NCI-H2196 (cell line): ENCODE results near the gene ZIC2.

Experiments
- DNase-seq: peaks from one replicate; lab custom pipeline; 2025; ENCODE audit not compliant: unreplicated experiment; lab: John Stamatoyannopoulos, UW

ZIC2 gene

DNA sequence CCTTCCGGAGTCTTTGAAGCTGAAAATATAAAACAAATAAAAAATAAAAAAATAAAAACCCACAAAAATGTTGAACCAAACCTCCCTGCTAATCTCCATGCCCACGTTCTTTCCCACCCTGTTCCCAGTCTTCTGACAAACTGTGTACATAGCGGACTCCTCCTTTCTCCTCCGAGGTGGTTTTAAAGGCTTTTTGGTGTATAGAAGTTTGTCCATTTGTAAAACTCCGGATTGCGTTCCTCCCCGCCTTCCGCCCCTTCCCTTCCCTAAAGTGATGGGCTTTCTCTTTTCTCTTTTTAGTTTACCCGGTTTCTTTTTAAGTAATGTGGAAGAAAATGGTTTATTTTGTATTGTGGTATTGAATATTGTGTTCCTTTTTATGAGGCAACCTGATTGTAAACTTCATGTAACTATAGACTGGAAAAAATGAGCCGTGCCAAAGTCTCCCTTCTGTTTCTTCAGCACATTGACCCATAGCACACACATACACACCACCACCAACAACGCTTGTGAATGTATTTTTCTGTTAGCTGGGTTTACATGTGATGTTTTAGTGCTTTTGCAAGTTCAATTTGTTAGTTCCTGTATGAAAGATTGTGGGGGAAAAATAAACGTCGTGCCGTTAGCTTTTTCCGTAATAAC lies 4.4 kb downstream of the ZIC2 start:
- DNase-seq, result no peak

DNA sequence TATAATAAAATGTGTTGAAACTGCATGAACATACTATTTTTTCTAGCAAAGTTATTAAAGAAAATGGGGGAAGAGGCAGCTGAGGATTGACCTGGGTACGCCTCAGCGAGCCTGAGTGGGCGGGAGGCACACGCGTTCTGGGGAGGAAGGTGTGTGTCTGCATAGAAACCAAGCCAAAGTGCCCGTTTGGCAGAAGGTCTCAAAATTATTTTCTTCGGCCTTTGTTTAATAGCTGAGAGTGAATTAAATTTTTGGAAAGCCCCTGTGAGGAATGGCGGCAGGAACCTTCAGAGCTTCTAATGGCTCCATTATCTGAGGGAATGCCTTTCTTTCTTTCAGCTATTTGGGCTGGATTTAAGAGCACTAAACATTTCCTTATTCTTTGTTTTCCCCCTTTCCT lies 5.2 kb downstream of the ZIC2 start:
- no peak for DNase-seq

DNA sequence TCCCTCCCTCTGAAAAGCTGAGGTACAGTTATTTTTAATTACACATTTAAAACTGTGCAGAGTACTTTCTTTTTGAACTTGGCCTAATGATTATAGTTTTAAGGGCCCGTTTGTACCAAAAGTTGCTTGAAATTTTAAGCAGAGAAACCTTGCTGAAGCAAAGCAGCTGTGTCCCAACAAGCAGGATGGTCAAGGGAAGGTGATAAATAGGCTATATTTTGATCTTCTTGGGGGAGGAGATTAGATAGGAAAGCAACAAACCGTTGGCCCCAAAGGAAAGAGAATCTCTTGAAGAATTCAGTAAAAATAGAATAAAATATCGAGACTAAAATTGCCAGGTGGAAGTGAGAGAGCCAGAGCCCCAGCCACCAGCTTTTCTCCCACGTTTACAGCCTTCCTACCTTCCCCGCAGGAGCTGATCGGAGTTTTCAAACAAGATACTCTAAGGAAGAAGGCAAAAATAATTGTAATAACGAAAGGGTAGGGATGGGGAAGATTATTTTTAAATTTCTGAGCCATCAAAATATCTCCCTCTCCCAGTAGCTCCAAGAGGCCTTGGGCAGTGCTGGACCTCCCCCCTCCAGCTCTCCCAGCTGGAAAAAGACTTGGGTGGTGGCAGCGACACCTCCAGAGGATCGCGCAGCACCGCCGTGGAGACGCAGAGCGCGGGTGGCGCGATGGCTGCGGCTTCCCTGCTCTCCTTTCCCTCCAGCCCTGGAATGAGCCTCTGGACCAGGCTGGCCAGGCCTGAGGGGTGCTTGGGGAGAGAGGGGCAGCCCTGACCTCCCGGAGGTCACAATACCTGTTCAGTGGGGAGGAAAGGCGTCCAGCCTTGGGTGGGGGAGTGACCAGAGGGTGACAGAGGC lies 5.8 kb downstream of the ZIC2 start:
- no peak for DNase-seq

DNA sequence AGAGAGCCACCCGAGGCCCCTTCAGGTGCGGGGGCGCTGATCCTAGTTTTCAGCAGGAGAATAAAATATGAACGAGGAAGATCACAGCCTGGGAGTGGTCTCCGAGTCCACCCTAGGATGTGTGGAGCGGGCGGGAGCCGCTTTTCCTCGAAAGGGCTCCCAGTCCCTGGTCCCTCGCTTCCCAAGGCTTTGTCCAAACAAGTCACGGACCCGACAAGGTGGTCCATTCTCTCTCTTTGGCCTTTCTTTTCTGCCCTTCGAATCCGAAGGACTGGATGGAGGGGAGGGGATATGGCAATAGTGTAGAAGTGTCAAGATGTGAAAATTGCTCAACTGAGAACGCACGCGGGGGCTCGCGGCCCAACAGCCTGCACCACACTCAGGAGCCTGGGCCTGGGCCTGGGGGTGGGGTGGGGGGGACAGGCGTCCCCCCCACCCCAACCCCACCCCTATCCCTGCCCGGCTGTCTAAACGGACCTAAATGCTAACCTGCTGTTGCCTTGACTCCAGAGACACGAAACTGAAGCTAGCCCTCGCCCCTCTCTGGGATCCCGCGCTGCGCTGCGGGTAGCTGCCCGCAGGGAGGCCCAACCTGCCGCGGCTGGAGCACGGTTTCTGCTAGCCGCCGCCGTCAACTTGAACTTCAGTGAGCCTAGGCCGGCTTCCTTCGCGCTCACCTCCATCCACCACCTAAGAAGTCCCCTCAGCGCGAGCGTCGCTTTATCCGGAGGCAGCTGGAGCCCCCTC lies 7.1 kb downstream of the ZIC2 start:
- no peak for DNase-seq

DNA sequence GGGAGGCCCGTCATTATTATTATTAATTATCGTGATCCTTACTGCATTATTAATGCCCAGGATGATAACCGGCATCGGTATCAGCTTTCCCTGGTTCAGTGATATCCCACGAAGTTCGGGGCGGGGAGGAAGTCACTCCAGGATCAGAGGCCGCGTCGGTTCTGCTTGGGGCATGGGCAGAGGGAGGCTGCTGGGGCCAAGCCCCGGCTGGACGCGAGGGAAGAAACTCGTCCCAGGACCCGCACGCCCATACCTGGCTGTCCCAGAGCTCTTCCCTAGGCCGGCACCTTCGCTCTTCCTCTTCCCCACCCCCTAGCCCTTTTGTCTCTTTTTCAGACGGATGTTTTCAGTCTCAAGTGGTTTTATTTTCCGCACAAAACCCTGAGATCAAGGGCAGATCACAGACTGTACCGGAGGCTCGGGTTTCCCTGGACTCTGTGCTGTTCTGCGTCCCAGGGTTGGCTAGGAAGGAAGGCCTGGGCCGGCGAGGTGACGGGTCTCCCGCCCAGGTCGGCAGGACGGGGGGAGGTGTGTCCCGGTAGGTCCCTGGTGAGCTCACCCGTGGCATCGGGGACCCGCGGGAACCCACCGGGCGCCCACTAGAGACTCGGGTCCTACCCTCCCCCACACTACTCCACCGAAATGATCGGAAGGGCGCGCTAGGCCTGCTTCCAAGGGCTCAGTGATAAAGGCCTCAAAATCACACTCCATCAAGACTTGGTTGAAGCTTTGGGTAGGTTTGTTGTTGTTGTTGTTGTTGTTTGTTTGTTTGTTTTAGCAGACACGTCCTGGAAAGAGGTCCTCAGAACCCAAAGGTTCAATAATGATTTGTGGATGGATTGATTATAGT lies 7.9 kb downstream of the ZIC2 start:
- DNase-seq, result no peak

DNA sequence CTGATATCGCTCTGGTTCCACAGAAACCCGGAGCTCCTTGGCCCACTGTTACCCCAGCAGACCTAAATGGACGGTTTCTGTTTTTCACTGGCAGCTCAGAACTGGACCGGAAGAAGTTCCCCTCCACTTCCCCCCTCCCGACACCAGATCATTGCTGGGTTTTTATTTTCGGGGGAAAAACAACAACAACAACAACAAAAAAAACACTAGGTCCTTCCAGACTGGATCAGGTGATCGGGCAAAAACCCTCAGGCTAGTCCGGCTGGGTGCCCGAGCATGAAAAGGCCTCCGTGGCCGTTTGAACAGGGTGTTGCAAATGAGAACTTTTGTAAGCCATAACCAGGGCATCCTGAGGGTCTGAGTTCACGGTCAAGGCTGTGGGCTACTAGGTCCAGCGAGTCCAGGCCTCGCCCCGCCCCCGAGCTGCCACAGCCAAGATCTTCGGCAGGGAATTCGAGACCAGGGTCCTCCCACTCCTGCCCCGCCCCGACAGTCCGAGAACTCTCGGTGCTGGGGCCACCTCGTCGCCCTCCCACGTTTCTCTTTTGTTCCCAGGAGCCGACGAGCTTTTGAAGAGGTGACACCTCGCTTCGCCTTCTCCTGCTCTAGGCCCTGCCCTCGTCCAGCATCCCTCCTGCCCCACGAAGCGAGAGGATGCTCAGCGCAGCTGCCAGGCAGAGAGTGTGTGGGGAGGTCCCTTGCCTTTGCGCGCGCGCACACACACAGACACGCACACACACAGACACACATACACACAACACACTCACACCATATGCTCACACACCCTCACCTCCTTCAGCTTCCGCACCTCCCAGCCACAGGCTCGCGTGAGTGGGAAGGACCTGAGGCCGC lies 8.8 kb downstream of the ZIC2 start:
- no peak for DNase-seq

DNA sequence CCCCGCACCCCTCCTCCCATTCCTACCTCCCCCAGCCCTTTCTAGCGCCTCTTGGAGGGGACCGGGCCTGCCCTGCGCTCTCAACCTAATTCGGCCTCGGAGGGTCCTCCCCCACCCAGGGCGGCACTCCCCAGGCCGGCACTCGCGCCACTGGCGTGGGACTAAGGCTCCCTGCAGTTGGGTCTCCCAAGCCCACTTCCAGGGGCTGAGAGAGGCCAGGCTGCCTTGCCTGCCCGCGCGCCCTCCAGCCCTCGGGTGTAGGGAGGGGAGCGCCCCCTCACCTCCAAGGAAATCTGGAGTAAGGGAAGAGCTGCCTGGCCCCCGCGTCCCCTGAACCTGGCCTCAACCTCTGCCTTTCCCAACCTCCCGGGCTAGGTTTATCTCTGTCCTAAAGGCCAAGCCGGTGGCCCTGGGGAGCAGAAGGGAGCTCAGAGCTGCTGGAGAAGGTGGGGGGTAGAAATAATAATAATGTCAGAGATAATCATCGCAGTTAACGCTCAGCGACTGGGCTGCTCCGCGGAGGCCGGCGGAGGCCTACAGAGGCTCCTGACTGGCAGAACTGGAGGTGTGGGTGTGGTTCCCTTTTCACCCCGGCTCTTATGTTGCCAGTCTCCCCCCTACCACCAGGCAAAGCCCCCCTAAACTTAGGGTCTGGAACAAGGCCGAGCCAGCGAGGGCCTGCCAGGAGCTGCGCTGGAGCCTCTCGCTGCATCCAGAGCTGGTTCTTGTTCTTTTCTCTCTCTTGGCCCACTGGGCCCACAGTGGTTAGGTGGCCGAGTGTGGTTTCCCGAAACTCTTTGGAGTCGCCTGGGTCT lies 9.6 kb downstream of the ZIC2 start:
- no peak for DNase-seq

DNA sequence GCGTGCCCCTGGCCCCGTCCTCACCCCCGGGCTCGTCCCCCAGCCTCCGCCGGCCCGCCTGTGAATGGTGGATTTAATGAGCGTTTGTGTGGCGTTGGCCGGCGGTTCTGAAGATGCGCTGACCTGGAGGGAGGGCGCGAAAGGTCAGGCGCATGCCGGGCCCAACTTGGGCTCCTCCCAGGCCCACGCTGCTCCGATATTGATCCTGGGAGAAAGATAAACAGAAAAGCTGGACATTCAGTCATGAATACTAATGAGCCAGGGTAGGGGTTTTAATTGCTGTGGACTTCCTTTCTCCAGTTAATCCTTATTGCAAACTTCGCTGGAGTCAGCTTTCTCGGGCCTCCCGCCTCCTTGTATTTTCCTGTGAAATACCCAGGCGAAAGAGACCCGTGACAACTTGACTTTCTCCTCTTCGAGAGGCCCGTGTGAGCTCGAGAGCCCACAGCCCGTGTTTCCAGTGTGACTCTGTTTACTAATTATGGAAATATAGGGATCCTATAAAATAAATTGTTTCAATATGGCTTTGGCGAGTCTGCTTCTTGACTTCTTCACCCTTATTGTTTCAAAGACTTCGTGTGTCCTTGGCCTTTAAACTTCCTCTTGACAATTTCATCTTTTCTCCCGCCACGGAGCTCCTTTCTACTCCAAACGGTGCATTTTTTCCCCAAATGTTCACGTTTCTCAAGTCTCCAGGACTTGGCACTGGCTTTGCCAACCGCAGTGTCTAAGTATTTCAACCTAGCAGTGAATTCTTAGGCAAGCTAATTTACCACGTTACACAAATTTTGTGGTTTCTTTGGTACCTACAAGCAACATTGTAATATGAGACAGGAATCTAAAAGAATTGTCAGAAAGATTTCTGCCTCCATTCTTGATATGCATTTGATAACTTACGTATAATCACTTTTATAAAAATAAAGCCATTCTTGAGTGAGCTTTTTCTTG lies 10.5 kb downstream of the ZIC2 start:
- no peak for DNase-seq

DNA sequence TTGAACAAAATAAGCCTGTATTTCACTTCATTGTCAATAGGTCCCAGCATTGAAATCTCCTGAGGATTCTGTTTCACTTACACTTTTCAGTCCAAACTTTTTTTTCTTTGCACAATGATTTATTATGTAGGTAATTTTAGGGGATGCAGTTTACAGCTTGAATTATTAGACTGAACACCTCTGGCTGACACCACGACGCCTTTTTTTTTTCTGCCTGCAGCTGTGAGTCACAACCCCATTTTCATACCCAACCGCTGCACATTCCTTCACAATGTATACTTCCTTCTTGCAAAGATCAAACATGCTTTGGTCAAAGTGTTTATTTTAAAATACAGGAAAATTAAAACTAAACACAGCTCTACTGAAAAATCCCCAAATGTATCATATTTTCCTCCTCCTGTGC lies 11.4 kb downstream of the ZIC2 start:
- no peak for DNase-seq

DNA sequence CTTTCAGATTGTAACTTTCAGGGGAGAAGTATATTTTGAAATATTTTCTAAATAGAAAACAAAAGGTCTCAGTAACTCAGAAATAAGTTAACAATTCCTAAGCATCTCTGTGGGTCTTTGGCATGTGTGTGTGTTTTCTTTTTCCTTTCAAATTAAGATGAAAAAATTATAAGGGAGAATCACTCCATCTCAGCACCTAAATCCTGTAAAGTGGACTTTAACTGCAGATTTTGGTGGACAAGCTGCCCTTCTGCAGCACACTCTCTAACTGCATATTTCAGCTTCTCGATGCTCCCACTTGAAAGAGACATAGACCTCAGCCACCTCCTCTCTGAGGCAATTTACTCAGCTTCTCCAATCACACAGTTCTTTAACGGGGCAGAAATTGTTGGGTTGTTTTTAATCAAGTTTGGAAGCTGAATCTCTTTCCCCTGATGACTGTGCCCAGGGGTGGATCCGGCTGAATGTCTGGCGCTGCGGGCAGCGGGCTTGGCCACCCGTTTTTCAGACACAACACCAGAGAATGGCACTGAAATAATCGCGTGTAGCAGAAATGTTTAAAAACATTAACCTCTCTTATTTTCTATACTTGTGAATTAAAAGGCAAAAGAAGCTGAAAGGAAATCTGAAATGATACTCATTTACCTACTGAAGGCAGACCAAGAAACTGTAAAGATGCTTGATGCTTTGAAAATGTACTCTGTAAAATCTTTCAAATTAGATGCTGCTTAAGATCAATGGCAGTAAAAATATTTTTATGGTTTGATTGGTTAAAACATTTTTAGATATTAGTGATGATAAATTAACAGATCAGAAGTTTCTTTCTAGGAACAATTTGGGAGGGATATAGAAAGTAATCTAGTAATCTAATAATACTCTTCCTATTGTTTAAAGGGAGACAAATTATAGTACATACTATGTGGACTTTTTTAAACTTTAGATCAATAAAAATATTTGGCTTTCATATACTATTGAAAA lies 12.4 kb downstream of the ZIC2 start:
- no peak for DNase-seq

DNA sequence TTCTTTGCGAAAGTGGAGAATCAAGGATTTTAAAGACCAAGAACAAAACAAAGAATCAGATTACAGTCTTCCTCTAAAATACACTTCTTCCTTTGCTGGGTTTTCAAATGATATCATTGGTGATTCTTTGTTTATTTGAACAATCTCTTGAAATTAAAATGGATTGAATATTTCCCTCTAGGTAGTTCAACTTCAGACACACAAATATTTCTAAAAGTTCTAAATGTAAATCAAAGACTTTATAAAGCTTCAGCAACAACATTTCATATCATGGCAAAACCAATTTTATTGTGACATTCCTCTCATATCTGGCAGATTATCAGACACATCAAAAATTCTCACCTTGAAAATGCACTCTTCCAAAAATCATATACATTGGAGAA lies 13.0 kb downstream of the ZIC2 start:
- no peak for DNase-seq

DNA sequence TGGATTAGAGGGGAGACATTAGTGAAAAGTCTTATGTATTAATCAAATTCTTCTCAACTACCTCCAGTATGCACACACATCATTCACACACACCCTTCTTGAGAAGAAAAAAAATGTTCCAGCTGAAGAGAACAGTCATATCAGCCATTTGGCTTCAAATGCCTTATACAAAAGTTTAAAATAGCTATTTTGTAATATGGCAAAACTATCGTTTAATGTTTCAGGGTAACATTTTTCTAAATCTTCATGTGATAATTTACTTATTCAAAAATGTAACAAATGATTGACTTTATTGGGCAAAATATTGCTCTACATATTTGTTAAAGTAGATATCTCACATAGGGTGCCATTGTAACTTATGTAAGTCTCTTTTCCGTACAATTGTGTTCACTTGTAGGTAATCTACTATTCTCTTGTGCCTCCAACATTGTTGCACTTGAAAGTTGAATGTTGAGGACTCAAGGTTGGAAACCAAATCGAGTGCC lies 13.6 kb downstream of the ZIC2 start:
- DNase-seq, result no peak

DNA sequence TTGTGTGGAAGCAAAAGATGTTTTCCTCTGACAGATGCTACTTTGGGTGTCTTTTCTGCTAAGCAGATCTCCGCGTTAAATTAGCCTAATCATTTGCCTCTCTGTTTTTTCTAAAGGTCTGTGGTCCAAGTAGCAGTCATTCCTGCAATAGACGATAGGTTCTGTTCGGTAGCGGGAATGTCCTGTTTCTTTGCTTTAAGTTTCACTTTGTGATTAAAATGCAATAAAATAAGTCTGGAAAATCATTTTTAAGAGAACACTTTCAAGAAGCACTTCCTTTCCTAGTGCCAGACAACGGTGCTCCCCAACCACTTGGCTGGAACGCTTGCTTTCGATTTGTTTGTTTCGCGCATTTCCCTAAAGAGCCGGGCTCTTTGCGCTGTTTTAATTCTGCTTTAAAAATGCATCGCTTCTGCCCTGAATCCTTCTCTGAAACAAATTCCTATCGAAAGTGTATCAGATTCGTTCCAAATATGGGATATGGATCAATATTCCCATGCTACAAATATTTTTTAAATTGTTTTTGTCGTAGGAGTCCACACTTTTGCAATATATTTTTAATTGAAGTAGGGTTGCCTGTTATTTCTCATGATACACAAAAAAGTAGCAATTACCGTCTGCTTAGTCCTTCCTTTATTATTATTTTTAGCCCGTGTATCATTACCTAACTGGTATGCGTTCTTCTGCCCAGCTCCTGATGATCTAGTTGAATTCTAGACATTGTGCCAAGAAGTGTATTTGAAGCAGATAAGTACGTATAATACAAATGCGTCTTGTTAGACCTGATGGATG lies 14.2 kb downstream of the ZIC2 start:
- peak; percentile 9 for DNase-seq

DNA sequence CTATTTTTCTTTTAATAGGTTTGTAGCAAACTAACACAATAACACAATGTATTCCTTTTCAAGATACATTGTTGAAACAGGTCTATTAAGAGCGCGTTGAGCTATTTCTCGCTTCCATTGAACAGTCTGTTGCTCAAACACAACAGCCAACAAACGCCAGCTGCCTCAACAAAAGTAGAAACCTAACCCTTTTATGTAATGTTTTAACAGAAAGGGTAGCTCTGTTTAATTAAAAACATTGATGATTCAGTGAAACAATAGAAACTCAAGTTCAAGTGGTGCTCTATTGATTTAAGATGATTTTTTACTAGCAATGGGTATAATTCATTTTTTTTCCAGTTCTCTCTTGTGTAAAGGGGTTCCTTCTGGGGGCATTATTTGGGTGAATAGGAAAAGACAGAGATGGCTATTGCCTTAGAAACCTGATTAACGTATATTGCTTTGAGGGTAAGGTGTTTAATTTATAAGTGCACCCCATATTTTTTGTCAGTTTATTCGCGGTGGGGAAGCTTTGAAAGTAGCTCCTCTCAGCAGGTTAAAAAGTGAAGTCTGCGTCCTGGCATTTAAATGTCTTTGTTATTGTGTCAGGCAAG lies 14.9 kb downstream of the ZIC2 start:
- DNase-seq, result peak; percentile 45

DNA sequence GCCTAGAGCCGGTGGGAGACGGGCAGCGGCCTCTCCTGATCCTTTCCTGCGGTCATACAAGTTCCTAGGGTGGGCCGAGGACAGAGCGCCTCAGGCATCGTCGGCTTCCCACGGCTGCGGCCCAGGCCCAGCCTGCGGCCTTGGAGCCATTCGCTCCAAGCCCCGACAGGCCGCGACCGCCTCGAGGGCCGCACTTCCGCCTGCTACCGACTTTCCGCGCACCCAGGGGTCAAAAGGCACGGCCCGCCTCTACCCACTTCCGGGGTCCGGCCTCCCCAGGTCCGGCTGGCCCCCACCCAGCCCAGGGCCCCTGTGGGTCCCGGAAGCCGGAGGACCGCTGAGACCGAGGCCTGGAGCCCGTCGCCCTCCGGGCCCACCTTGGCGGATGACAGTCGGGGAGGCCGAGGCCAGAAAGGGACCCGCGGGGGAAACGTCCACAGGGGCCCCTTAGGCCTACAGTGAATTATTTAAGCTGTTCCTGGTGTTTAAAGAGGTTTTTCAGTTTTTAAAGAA lies 16.2 kb downstream of the ZIC2 start:
- no peak for DNase-seq
